Activated B cell treated with CpG ODN at 0.5 μM for 24 hours (primary cell): ENCODE data around the gene NELL2. TPM values are rescaled to one million over a fixed set of nuclear protein-coding genes. Genes with fewer than 3 reads are reported as not detected.

ENCODE experiments used
- ATAC-seq: fragments of 200-7000 bp; cut with Tn5 transposase; one replicate; pipeline ENCODE4 v1.10.0; 2021; ENCODE audit warnings: low read depth, mild to moderate bottlenecking, moderate library complexity
- CTCF ChIA-PET: fragments of 350-600 bp; sonication (Branson Sonifier 250); formaldehyde crosslinking; loops from one replicate; lab custom pipeline; 2021; ENCODE audit warnings: antibody characterized with exemption; lab: Charles Lee
- POLR2A ChIA-PET: fragments of 350-600 bp; sonication (Branson Sonifier 250); formaldehyde crosslinking; loops from one replicate; lab custom pipeline; 2021; ENCODE audit warnings: antibody characterized with exemption; lab: Charles Lee
- DNase-seq: peaks from one replicate; pipeline ENCODE4 v3.0.0; 2022
- H3K27ac Mint-ChIP-seq: one replicate; pipeline ENCODE4 v1.8.0; 2020; ENCODE audit warnings: mixed read lengths
- H3K27me3 Mint-ChIP-seq: one replicate; pipeline ENCODE4 v1.8.0; 2021; ENCODE audit warnings: mixed read lengths
- H3K36me3 Mint-ChIP-seq: one replicate; pipeline ENCODE4 v1.8.0; 2021; ENCODE audit warnings: low read depth, mixed read lengths
- H3K4me1 Mint-ChIP-seq: one replicate; pipeline ENCODE4 v1.8.0; 2021; ENCODE audit warnings: mixed read lengths
- H3K4me3 Mint-ChIP-seq: one replicate; pipeline ENCODE4 v1.8.0; 2020; ENCODE audit warnings: mild to moderate bottlenecking, mixed read lengths
- H3K9me3 Mint-ChIP-seq: one replicate; pipeline ENCODE4 v1.8.0; 2020; ENCODE audit warnings: mixed read lengths
- CTCF ChIP-seq: fragments of 200-600 bp; IDR thresholded peaks from one replicate; pipeline ENCODE4 v1.8.0; 2022; ENCODE audit warnings: antibody characterized with exemption, mild to moderate bottlenecking
- intact Hi-C: fragments of 100-400 bp; cut with micrococcal nuclease; formaldehyde crosslinking; loops from one replicate; pipeline ENCODE4 v1.15.1; 2024
- total RNA-seq: library from RNA; stranded (reverse); gene quantifications from 2 replicates; pipeline ENCODE4 v1.2.3, GENCODE V29; 2022

NELL2 gene
- total RNA-seq, 1 donor from 2014 or later: not detected

- no peaks in the 10 kb centered on the region for H3K9me3 Mint-ChIP-seq
- POLR2A ChIA-PET: no interaction called here
- no peaks in the 10 kb centered on the region for H3K4me1 Mint-ChIP-seq
- intact Hi-C loops: no loop called here
- DNase-seq (no peak), ATAC-seq (no peak)
- H3K36me3 Mint-ChIP-seq: no peaks in the 10 kb centered on the region
- CTCF ChIA-PET: no interaction called here
- no peak for TF ChIP-seq CTCF
- no peak overlapping the region for H3K4me3 Mint-ChIP-seq
- no peak overlapping the region for H3K27ac Mint-ChIP-seq
- H3K27me3 Mint-ChIP-seq: no peaks in the 10 kb centered on the region
These were observed 291.5 kb downstream of the NELL2 start for GRCh38 chr12:44584625-44585024.

- ChIA-PET CTCF (no interaction called here), POLR2A (no interaction called here)
- Mint-ChIP-seq H3K4me3 (no peak overlapping the region), H3K36me3 (no peaks in the 10 kb centered on the region), H3K27me3 (no peaks in the 10 kb centered on the region), H3K4me1 (no peaks in the 10 kb centered on the region), H3K27ac (no peak overlapping the region), H3K9me3 (peaks cover 2% of the 10 kb centered on the region)
- ATAC-seq: no peak
- intact Hi-C loops: no loop called here
- no peak for DNase-seq
- no peak for TF ChIP-seq CTCF
These were observed 293.6 kb downstream of the NELL2 start for GRCh38 chr12:44582521-44582920.

- no peaks in the 10 kb centered on the region for H3K36me3 Mint-ChIP-seq
- ChIA-PET CTCF (no interaction called here), POLR2A (no interaction called here)
- ATAC-seq (no peak), DNase-seq (no peak)
- peaks cover 2% of the 10 kb centered on the region for H3K9me3 Mint-ChIP-seq
- intact Hi-C loops: no loop called here
- H3K27me3 Mint-ChIP-seq: no peaks in the 10 kb centered on the region
- no peaks in the 10 kb centered on the region for H3K4me1 Mint-ChIP-seq
- no peak for TF ChIP-seq CTCF
- no peak overlapping the region for H3K27ac Mint-ChIP-seq
- no peak overlapping the region for H3K4me3 Mint-ChIP-seq
These were observed 294.4 kb downstream of the NELL2 start for GRCh38 chr12:44581642-44582242.

- ATAC-seq: no peak
- TF ChIP-seq CTCF: no peak
- H3K4me3 Mint-ChIP-seq: no peak overlapping the region
- H3K27me3 Mint-ChIP-seq: no peaks in the 10 kb centered on the region
- ChIA-PET POLR2A (no interaction called here), CTCF (no interaction called here)
- no peak overlapping the region for H3K27ac Mint-ChIP-seq
- no peak for DNase-seq
- no peaks in the 10 kb centered on the region for H3K4me1 Mint-ChIP-seq
- peaks cover 2% of the 10 kb centered on the region for H3K9me3 Mint-ChIP-seq
- no peaks in the 10 kb centered on the region for H3K36me3 Mint-ChIP-seq
- intact Hi-C loops: no loop called here
These were observed 301.5 kb downstream of the NELL2 start for GRCh38 chr12:44574586-44574985.

GRCh38 chr12:44573723-44574122 is 302.4 kb downstream of the NELL2 start:
- intact Hi-C loops: no loop called here
- no peak for TF ChIP-seq CTCF
- no peak for ATAC-seq
- Mint-ChIP-seq H3K27ac (no peak overlapping the region), H3K4me3 (no peak overlapping the region), H3K9me3 (peaks cover 2% of the 10 kb centered on the region), H3K36me3 (no peaks in the 10 kb centered on the region), H3K27me3 (no peaks in the 10 kb centered on the region), H3K4me1 (no peaks in the 10 kb centered on the region)
- ChIA-PET POLR2A (no interaction called here), CTCF (no interaction called here)
- no peak for DNase-seq
